OCI-LY1 (cell line): ENCODE results near the gene RADIL.

Source experiments
- H2AFZ ChIP-seq: fragments of 200-600 bp; sonication (generic), shearing (Covaris generic); 2 replicates; pipeline ENCODE4 v1.6.0; 2014; ENCODE audit warnings: antibody characterized with exemption, mild to moderate bottlenecking, low read length
- H3F3A ChIP-seq: fragments of 200-600 bp; sonication (generic), shearing (Covaris generic); 2 replicates; pipeline ENCODE4 v1.6.0; 2014; ENCODE audit warnings: mild to moderate bottlenecking, antibody characterized with exemption, low read length, moderate library complexity; ENCODE audit not compliant: insufficient read depth
- H3K27ac ChIP-seq: fragments of 200-600 bp; sonication (generic); 2 replicates; pipeline ENCODE4 v1.5.1; 2014; ENCODE audit warnings: low read length, mixed run types, mild to moderate bottlenecking, low read depth; ENCODE audit not compliant: poor library complexity, severe bottlenecking
- H3K27me3 ChIP-seq: fragments of 200-600 bp; sonication (generic); 2 replicates; pipeline ENCODE4 v1.6.0; 2014; ENCODE audit warnings: antibody characterized with exemption, mild to moderate bottlenecking, low read length, moderate library complexity; ENCODE audit not compliant: insufficient read depth
- H3K36me3 ChIP-seq: fragments of 200-600 bp; sonication (generic); 2 replicates; pipeline ENCODE4 v1.6.1; 2014; ENCODE audit warnings: mild to moderate bottlenecking, antibody characterized with exemption, low read length, moderate library complexity, mixed read lengths; ENCODE audit not compliant: insufficient read depth
- H3K4me1 ChIP-seq: fragments of 200-600 bp; sonication (generic); 2 replicates; pipeline ENCODE4 v1.5.1; 2014; ENCODE audit warnings: mild to moderate bottlenecking, low read length, moderate library complexity; ENCODE audit not compliant: insufficient read depth, severe bottlenecking
- H3K4me2 ChIP-seq: fragments of 200-600 bp; sonication (generic), shearing (Covaris generic); 2 replicates; pipeline ENCODE4 v1.6.1; 2014; ENCODE audit warnings: low read length
- H3K4me3 ChIP-seq: fragments of 200-600 bp; sonication (generic); 2 replicates; pipeline ENCODE4 v1.5.1; 2014; ENCODE audit warnings: low read length, low read depth, mild to moderate bottlenecking, mixed read lengths; ENCODE audit not compliant: poor library complexity, severe bottlenecking
- H3K79me2 ChIP-seq: fragments of 200-600 bp; shearing (Covaris generic); 2 replicates; pipeline ENCODE4 v1.6.1; 2016; ENCODE audit warnings: mixed run types, low read length, mixed read lengths; ENCODE audit not compliant: insufficient read depth
- H3K9ac ChIP-seq: fragments of 200-600 bp; sonication (generic), shearing (Covaris generic); 2 replicates; pipeline ENCODE4 v1.6.1; 2014; ENCODE audit warnings: mild to moderate bottlenecking, low read length, mixed read lengths
- H3K9me2 ChIP-seq: fragments of 200-600 bp; sonication (generic), shearing (Covaris generic); 2 replicates; pipeline ENCODE4 v1.6.1; 2014; ENCODE audit warnings: low read depth, mild to moderate bottlenecking, low read length, mixed read lengths
- H3K9me3 ChIP-seq: fragments of 200-600 bp; shearing (Covaris generic); 2 replicates; pipeline ENCODE4 v1.6.1; 2014; ENCODE audit warnings: low read length, mixed read lengths
- H4K20me1 ChIP-seq: fragments of 200-600 bp; sonication (generic), shearing (Covaris generic); 2 replicates; pipeline ENCODE4 v1.6.0; 2016; ENCODE audit warnings: mild to moderate bottlenecking, low read length; ENCODE audit not compliant: insufficient read depth
- EZH2 ChIP-seq: fragments of 200-600 bp; sonication (generic), shearing (Covaris generic); IDR thresholded peaks from 2 replicates; pipeline ENCODE4 v1.8.0; 2017; ENCODE audit warnings: borderline replicate concordance, mixed run types, mild to moderate bottlenecking, antibody characterized with exemption, low read length, moderate library complexity, mixed read lengths
- TF ChIP-seq, protein P1 (sequence below): fragments of 200-600 bp; sonication (generic), shearing (Covaris generic); IDR thresholded peaks from 2 replicates; pipeline ENCODE4 v1.5.1; 2017; ENCODE audit warnings: mild to moderate bottlenecking, antibody characterized with exemption, low read length, moderate library complexity, mixed read lengths

Gene RADIL

DNA sequence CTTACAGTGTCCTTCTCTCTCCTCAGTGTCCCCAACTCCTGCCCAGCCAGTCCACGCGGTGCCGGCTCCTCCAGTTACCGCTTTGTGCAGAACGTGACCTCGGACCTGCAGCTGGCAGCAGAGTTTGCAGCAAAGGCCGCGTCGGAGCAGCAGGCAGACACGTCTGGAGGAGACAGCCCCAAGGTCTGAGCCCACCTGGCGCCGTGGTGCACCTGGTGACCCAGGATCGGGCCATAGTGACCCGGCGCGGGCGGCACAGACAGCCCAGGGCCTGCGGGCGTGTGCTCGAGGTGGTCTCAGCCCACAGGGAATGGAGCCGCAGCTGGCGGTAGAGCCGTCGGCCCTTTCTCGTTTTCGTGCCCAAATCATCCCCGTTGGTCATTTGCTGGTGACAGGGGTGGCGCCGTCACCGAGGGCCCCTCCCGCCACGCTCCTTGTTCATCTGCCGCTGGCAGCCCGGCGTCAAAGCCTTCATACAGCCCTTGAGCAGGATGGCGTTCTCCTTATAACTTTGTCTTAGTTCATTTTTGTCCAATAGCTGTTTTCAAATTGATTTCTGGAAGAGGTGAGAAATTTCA, 129.0 kb downstream of the RADIL start:
- H3K9me2 ChIP-seq = no peaks in the 10 kb centered on the region
- peaks cover 48% of the 10 kb centered on the region for H3K36me3 ChIP-seq
- no peaks in the 10 kb centered on the region for H3K4me1 ChIP-seq
- H3F3A ChIP-seq = no peaks in the 10 kb centered on the region
- no peaks in the 10 kb centered on the region for H3K27me3 ChIP-seq
- H3K4me2 ChIP-seq = no peak overlapping the region
- no peak for TF ChIP-seq EZH2
- TF ChIP-seq, protein P1, sequence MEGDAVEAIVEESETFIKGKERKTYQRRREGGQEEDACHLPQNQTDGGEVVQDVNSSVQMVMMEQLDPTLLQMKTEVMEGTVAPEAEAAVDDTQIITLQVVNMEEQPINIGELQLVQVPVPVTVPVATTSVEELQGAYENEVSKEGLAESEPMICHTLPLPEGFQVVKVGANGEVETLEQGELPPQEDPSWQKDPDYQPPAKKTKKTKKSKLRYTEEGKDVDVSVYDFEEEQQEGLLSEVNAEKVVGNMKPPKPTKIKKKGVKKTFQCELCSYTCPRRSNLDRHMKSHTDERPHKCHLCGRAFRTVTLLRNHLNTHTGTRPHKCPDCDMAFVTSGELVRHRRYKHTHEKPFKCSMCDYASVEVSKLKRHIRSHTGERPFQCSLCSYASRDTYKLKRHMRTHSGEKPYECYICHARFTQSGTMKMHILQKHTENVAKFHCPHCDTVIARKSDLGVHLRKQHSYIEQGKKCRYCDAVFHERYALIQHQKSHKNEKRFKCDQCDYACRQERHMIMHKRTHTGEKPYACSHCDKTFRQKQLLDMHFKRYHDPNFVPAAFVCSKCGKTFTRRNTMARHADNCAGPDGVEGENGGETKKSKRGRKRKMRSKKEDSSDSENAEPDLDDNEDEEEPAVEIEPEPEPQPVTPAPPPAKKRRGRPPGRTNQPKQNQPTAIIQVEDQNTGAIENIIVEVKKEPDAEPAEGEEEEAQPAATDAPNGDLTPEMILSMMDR = no peak
- no peak overlapping the region for H3K4me3 ChIP-seq
- H3K9ac ChIP-seq = no peak overlapping the region
- no peak overlapping the region for H2AFZ ChIP-seq
- H3K9me3 ChIP-seq = no peaks in the 10 kb centered on the region
- no peak overlapping the region for H3K27ac ChIP-seq
- no peaks in the 10 kb centered on the region for H4K20me1 ChIP-seq
- no peaks in the 10 kb centered on the region for H3K79me2 ChIP-seq

GRCh38 chr7:4753598-4754432, 129.7 kb downstream of the RADIL start:
- no peak for TF ChIP-seq EZH2
- TF ChIP-seq, protein P1 = peak; percentile 94
- Histone ChIP-seq H3K4me1 (no peaks in the 10 kb centered on the region), H3K4me2 (no peak overlapping the region), H3K9ac (no peak overlapping the region), H3K27ac (no peak overlapping the region), H4K20me1 (no peaks in the 10 kb centered on the region), H3K4me3 (no peak overlapping the region), H3K9me3 (no peaks in the 10 kb centered on the region), H3K36me3 (peaks cover 44% of the 10 kb centered on the region), H2AFZ (no peak overlapping the region), H3K27me3 (no peaks in the 10 kb centered on the region), H3F3A (no peaks in the 10 kb centered on the region), H3K79me2 (no peaks in the 10 kb centered on the region), H3K9me2 (no peaks in the 10 kb centered on the region)

GRCh38 chr7:4751398-4751947, 132.0 kb downstream of the RADIL start:
- Histone ChIP-seq H3K9ac (no peak overlapping the region), H3F3A (no peaks in the 10 kb centered on the region), H3K9me2 (no peaks in the 10 kb centered on the region), H3K4me2 (no peak overlapping the region), H2AFZ (no peak overlapping the region), H3K9me3 (no peaks in the 10 kb centered on the region), H3K27ac (no peak overlapping the region), H4K20me1 (no peaks in the 10 kb centered on the region), H3K4me3 (no peak overlapping the region), H3K36me3 (peaks cover 39% of the 10 kb centered on the region), H3K27me3 (no peaks in the 10 kb centered on the region), H3K4me1 (peaks cover 8% of the 10 kb centered on the region), H3K79me2 (no peaks in the 10 kb centered on the region)
- TF ChIP-seq, protein P1 = no peak
- no peak for TF ChIP-seq EZH2
